ENCODE measurements around the gene CDC42EP5.
A peak's percentile ranks its signal among the peaks of the same experiment; 100 is the strongest.

Gene CDC42EP5

DNA sequence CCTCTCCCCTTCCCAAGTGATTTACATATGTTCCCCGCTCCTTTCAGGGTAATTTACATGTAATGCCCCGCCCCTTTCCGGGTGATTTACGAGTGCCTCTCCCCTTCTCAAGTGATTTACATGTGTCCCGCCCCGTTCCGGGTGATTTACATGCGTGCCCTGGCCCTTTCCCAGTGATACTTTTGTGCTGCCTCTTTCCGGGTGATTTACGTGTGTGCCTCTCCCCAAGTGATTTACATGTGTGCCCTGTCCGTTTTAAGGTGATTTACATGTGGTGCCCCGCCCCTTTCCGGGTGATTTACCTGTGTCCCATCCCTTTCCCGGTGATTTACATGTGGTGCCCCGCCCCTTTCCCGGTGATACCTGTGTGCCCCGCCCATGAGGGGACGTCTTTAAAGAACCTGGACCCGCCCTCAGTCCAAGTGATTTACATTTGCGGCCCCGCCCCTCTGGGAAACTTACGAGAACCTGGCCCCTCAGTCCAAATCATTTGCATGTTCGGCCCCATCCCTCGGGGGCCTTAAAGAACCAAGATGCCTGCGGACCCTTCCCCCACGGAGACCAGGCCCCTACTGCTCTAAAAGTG lies 9.0 kb downstream of the CDC42EP5 start:
- H3K4me2 ChIP-seq = peak overlapping the region; percentile 82; the same call in 1 of the 2 replicates
- peak overlapping the region; percentile 84 for H2AFZ ChIP-seq (ENCODE audit: low read depth)
- TF ChIP-seq, protein P1, sequence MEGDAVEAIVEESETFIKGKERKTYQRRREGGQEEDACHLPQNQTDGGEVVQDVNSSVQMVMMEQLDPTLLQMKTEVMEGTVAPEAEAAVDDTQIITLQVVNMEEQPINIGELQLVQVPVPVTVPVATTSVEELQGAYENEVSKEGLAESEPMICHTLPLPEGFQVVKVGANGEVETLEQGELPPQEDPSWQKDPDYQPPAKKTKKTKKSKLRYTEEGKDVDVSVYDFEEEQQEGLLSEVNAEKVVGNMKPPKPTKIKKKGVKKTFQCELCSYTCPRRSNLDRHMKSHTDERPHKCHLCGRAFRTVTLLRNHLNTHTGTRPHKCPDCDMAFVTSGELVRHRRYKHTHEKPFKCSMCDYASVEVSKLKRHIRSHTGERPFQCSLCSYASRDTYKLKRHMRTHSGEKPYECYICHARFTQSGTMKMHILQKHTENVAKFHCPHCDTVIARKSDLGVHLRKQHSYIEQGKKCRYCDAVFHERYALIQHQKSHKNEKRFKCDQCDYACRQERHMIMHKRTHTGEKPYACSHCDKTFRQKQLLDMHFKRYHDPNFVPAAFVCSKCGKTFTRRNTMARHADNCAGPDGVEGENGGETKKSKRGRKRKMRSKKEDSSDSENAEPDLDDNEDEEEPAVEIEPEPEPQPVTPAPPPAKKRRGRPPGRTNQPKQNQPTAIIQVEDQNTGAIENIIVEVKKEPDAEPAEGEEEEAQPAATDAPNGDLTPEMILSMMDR (conservative IDR thresholded peaks at IDR 0.05; ENCODE audit: low read depth, low read length) = no peak
- peaks cover 27% of the 10 kb centered on the region; the same call in 1 of the 2 replicates for H3K79me2 ChIP-seq (ENCODE audit: insufficient read depth, low read depth)
- peaks cover 23% of the 10 kb centered on the region for H3K27me3 ChIP-seq (ENCODE audit: insufficient read depth, low read depth)
- H3K27ac ChIP-seq = peak overlapping the region; percentile 95
- no peak overlapping the region; the same call in 1 of the 2 replicates for H3K9ac ChIP-seq
- peaks cover 7% of the 10 kb centered on the region for H3K4me1 ChIP-seq (ENCODE audit: low read depth, poor library complexity, severe bottlenecking)
- no peaks in the 10 kb centered on the region for H3K36me3 ChIP-seq (ENCODE audit: insufficient read depth)
- H3K4me3 ChIP-seq (IDR thresholded peaks at IDR 0.05; ENCODE audit: insufficient read depth, low read depth, low read length) = no peak overlapping the region
- no peaks in the 10 kb centered on the region for H4K20me1 ChIP-seq (ENCODE audit: insufficient read depth)

DNA sequence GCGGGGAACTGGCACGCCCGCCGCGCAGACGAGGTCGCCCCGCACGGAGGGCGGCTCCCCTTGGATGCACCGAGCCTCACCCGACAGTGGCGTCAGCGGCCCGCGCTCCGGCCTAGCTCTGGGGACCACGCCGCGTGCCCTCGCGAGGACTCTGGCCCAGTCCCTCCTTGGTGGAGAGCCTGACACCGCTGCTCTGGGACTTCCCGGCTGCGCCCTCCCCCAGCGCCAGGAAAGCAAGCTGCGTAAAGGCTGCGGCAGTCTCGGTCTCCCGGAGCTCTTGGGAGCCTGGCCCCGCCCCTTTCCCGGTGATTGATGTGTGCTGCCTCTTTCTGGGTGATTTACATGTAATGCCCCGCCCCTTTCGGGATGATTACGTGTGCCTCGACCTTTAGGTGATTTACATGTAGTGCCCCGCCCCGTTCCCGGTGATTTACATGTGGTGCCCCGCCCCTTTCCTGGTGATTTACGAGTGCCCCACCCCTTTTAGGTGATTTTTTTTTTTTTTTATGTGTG lies 9.5 kb downstream of the CDC42EP5 start, which contains the start of gene LENG9:
LENG9 (minus strand) TSS at position 248 of the 513 bp plus-strand sequence. CDS start 252 bp downstream, outside the sequence.
- TF ChIP-seq, protein P1 (conservative IDR thresholded peaks at IDR 0.05; ENCODE audit: low read depth, low read length) = no peak
- peaks cover 7% of the 10 kb centered on the region for H3K4me1 ChIP-seq (ENCODE audit: low read depth, poor library complexity, severe bottlenecking)
- H3K4me2 ChIP-seq = peak within 1 kb of the TSS; percentile 97
- H3K9ac ChIP-seq = peak within 1 kb of the TSS; percentile 94
- H4K20me1 ChIP-seq (ENCODE audit: insufficient read depth) = no peaks in the 10 kb centered on the region
- peaks cover 18% of the 10 kb centered on the region for H3K27me3 ChIP-seq (ENCODE audit: insufficient read depth, low read depth)
- peak within 1 kb of the TSS; percentile 84 for H2AFZ ChIP-seq (ENCODE audit: low read depth)
- peaks cover 32% of the 10 kb centered on the region; the same call in 1 of the 2 replicates for H3K79me2 ChIP-seq (ENCODE audit: insufficient read depth, low read depth)
- H3K36me3 ChIP-seq (ENCODE audit: insufficient read depth) = peaks cover 5% of the 10 kb centered on the region; the same call in 1 of the 2 replicates
- no peak within 1 kb of the TSS for H3K4me3 ChIP-seq (IDR thresholded peaks at IDR 0.05; ENCODE audit: insufficient read depth, low read depth, low read length)
- peak within 1 kb of the TSS; percentile 95 for H3K27ac ChIP-seq

DNA sequence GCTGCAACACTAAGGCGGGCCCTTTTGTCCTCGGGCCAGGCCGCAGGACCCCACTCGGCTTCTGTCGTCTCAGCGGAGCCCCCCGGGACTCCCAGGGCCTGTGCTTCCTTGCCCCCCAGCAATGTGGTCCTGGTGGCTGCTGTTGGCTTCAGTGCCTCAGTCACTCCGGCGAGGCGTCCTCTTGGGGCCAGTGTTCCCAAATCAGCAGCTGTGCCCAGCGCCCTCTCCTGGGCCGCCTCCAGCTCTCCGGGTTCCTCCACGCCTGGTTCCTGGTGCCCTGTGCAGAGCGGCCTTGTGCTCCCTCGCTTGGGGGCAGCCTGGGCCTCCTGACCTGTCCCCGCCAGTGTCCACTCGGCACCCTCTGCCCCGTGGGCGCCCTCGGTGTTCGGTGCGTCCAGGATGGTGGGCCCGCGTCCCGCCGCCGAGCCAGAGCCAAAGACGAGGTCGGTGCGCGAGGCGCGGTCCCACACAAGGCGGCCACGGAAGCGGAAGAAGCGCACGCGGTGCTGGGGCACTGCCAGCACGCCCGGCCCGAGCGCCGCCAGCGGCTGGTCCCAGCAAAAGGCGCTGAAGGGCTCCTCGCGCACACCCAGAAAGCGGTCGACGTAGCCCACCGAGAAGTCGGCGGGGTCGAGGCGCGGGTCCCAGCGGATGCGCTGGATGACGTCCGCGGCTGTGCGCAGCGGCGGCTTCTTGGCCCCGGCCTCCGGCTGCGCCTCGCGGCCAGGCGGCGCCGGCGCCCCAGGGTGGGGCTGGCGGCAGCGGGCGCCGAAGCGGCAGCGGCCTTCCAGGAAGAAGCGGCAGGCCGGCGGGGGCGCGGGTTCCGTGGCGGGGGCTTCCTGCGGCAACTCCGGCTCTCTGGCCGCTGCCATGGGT lies 10.2 kb downstream of the CDC42EP5 start:
- peak overlapping the region; percentile 97 for H3K4me2 ChIP-seq
- peaks cover 7% of the 10 kb centered on the region for H3K4me1 ChIP-seq (ENCODE audit: low read depth, poor library complexity, severe bottlenecking)
- peak overlapping the region; percentile 34 for H2AFZ ChIP-seq (ENCODE audit: low read depth)
- H3K27ac ChIP-seq = peak overlapping the region; percentile 95
- peak overlapping the region; percentile 94 for H3K9ac ChIP-seq
- no peaks in the 10 kb centered on the region for H4K20me1 ChIP-seq (ENCODE audit: insufficient read depth)
- H3K27me3 ChIP-seq (ENCODE audit: insufficient read depth, low read depth) = peaks cover 11% of the 10 kb centered on the region
- H3K79me2 ChIP-seq (ENCODE audit: insufficient read depth, low read depth) = peaks cover 36% of the 10 kb centered on the region; the same call in 1 of the 2 replicates
- TF ChIP-seq, protein P1 (conservative IDR thresholded peaks at IDR 0.05; ENCODE audit: low read depth, low read length) = peak; percentile 37
- peaks cover 5% of the 10 kb centered on the region; the same call in 1 of the 2 replicates for H3K36me3 ChIP-seq (ENCODE audit: insufficient read depth)
- H3K4me3 ChIP-seq (IDR thresholded peaks at IDR 0.05; ENCODE audit: insufficient read depth, low read depth, low read length) = no peak overlapping the region

DNA sequence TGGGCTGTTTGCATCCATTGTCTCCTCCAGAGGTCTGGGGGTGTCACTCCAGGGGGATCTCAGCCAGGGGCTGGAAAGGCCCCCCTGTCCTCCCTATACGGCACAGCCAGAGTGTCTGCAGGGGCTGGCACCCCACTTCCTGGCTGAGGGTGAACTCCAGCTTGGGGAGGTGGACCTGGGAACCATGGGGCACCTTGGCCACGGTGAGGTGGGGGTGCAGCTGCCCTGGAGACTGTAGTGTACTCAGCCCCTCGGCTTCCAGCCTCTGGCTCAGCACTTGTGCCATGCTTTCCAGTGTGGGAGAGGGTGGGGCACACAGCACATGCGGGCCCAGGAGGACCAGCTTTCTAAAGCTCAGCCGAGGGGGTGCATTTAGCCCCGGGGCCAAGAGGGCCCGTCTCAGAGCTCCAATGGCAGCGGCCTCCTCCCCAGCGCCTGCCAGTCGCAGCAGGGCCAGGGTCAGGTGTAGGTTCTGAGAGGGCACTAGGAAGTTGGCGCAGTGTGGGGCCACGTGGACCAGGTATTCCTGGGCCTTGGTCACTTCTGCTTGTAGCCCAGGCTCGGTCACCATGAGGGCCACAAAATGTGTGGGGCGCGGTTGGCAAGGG lies 10.9 kb downstream of the CDC42EP5 start:
- Histone ChIP-seq H3K79me2 (ENCODE audit: insufficient read depth, low read depth) (peaks cover 42% of the 10 kb centered on the region; the same call in 1 of the 2 replicates), H2AFZ (ENCODE audit: low read depth) (no peak overlapping the region), H4K20me1 (ENCODE audit: insufficient read depth) (no peaks in the 10 kb centered on the region), H3K27me3 (ENCODE audit: insufficient read depth, low read depth) (peaks cover 4% of the 10 kb centered on the region; the same call in 1 of the 2 replicates), H3K4me1 (ENCODE audit: low read depth, poor library complexity, severe bottlenecking) (peaks cover 7% of the 10 kb centered on the region), H3K9ac (peak overlapping the region; percentile 94), H3K36me3 (ENCODE audit: insufficient read depth) (peaks cover 9% of the 10 kb centered on the region; the same call in 1 of the 2 replicates), H3K4me2 (peak overlapping the region; percentile 97), H3K27ac (peak overlapping the region; percentile 95), H3K4me3 (IDR thresholded peaks at IDR 0.05; ENCODE audit: insufficient read depth, low read depth, low read length) (no peak overlapping the region)
- TF ChIP-seq, protein P1 (conservative IDR thresholded peaks at IDR 0.05; ENCODE audit: low read depth, low read length) = no peak
